CD4-positive, alpha-beta T cell (primary cell): ENCODE results near the gene GALE. TPM values are rescaled to one million over a fixed set of nuclear protein-coding genes. Genes with fewer than 3 reads are reported as not detected.

Experiments
- ATAC-seq: fragments of 200-7000 bp; cut with Tn5 transposase; one replicate; pipeline ENCODE4 v1.10.0; 2022; ENCODE audit warnings: mild to moderate bottlenecking; ENCODE audit not compliant: poor library complexity
- CTCF ChIA-PET: fragments of 350-600 bp; sonication (Branson Sonifier 250); formaldehyde crosslinking; loops from one replicate; lab custom pipeline; 2021; ENCODE audit warnings: antibody characterized with exemption, inconsistent platforms; lab: Charles Lee
- POLR2A ChIA-PET: fragments of 350-600 bp; sonication (Branson Sonifier 250); formaldehyde crosslinking; loops from one replicate; lab custom pipeline; 2021; ENCODE audit warnings: antibody characterized with exemption, inconsistent platforms; lab: Charles Lee
- DNase-seq, 14 experiments: peaks; one replicate each; pipeline ENCODE4 v3.0.0-alpha.2; 2013 to 2020; ENCODE audit warnings: mixed read lengths in 2 of 14
- H3K27ac ChIP-seq, 2 donors: one replicate each; pipeline versions ENCODE4 v1.5.1 to v1.7.0; 2013; ENCODE audit warnings: low read length in 2 of 2, low read depth in 1 of 2, mild to moderate bottlenecking in 1 of 2
- H3K27me3 ChIP-seq, 2 experiments: 1 replicate in 1 of 2; 2 replicates in 1 of 2; pipeline versions ENCODE4 v1.6.1 to v1.7.0; 2013; ENCODE audit warnings: low read length in 2 of 2, control low read depth in 1 of 2, mild to moderate bottlenecking in 1 of 2, moderate library complexity in 1 of 2; ENCODE audit not compliant: insufficient read depth in 2 of 2, control insufficient read depth in 1 of 2
- H3K36me3 ChIP-seq: one replicate; pipeline ENCODE4 v1.6.1; 2013; ENCODE audit warnings: low read length, control low read depth; ENCODE audit not compliant: insufficient read depth
- H3K4me1 ChIP-seq: one replicate; pipeline ENCODE4 v1.6.1; 2013; ENCODE audit warnings: low read length, control low read depth; ENCODE audit not compliant: insufficient read depth
- H3K4me3 ChIP-seq: one replicate; pipeline ENCODE4 v1.5.1; 2013; ENCODE audit warnings: mild to moderate bottlenecking, low read length, moderate library complexity
- H3K9me3 ChIP-seq, 2 experiments: 1 replicate in 1 of 2; 2 replicates in 1 of 2; pipeline versions ENCODE4 v1.6.1 to v1.7.0; 2013; ENCODE audit warnings: low read length in 2 of 2, mild to moderate bottlenecking in 2 of 2, control low read depth in 1 of 2, moderate library complexity in 1 of 2; ENCODE audit not compliant: control insufficient read depth in 1 of 2, insufficient read depth in 1 of 2
- H3K27ac Mint-ChIP-seq: one replicate; pipeline ENCODE4 v1.8.0; 2020; ENCODE audit warnings: mixed read lengths
- H3K27me3 Mint-ChIP-seq: one replicate; pipeline ENCODE4 v1.8.0; 2021; ENCODE audit warnings: mixed read lengths
- H3K36me3 Mint-ChIP-seq: one replicate; pipeline ENCODE4 v1.8.0; 2021; ENCODE audit warnings: low read depth, mixed read lengths
- H3K4me1 Mint-ChIP-seq: one replicate; pipeline ENCODE4 v1.8.0; 2021; ENCODE audit warnings: low read depth, mixed read lengths
- H3K4me3 Mint-ChIP-seq: one replicate; pipeline ENCODE4 v1.8.0; 2020; ENCODE audit warnings: mild to moderate bottlenecking, mixed read lengths
- H3K9me3 Mint-ChIP-seq: one replicate; pipeline ENCODE4 v1.8.0; 2020; ENCODE audit warnings: mixed read lengths
- intact Hi-C, 2 experiments: fragments of 100-400 bp; cut with DNase I in 1 of 2; cut with micrococcal nuclease in 1 of 2; formaldehyde crosslinking; loops; one replicate each; pipeline versions ENCODE4 v1.15.1 to v1.9.0; 2023 to 2025; cut with DNase I, micrococcal nuclease
- total RNA-seq, 174 experiments: library from RNA in 2 of 174; stranded (reverse) in 2 of 174; gene quantifications; one replicate each; pipeline ENCODE4 v1.2.3 and lab custom pipeline; 2021 to 2026
- TF ChIP-seq, protein P1 (sequence below): fragments of 200-600 bp; IDR thresholded peaks from one replicate; pipeline ENCODE4 v1.8.0; 2022; ENCODE audit warnings: antibody characterized with exemption, mild to moderate bottlenecking

GALE gene
- total RNA-seq, 2 experiments from 2014 or later = 5.4 to 6.9 TPM

GRCh38 chr1:23751050-23751814, 49.3 kb downstream of the GALE start:
- Mint-ChIP-seq H3K27me3 (no peaks in the 10 kb centered on the region), H3K4me1 (peaks cover 32% of the 10 kb centered on the region), H3K9me3 (no peaks in the 10 kb centered on the region), H3K27ac (peak overlapping the region; percentile 33), H3K4me3 (no peak overlapping the region), H3K36me3 (peaks cover 89% of the 10 kb centered on the region)
- DNase-seq (peak in 11 of 14 experiments; percentile 4 to 67 (median 8)), ATAC-seq (no peak)
- intact Hi-C loops = loop anchor here in 1 of 2 experiments (5.0 kb wide), 1 partner anchor 204 kb away; no protein-coding TSS in a partner anchor
- Histone ChIP-seq H3K36me3 (peaks cover 78% of the 10 kb centered on the region), H3K4me3 (no peak overlapping the region), H3K27ac (no peak overlapping the region), H3K4me1 (no peaks in the 10 kb centered on the region), H3K27me3 (no peaks in the 10 kb centered on the region), H3K9me3 (no peaks in the 10 kb centered on the region)
- CTCF ChIA-PET = no interaction called here
- TF ChIP-seq, protein P1, sequence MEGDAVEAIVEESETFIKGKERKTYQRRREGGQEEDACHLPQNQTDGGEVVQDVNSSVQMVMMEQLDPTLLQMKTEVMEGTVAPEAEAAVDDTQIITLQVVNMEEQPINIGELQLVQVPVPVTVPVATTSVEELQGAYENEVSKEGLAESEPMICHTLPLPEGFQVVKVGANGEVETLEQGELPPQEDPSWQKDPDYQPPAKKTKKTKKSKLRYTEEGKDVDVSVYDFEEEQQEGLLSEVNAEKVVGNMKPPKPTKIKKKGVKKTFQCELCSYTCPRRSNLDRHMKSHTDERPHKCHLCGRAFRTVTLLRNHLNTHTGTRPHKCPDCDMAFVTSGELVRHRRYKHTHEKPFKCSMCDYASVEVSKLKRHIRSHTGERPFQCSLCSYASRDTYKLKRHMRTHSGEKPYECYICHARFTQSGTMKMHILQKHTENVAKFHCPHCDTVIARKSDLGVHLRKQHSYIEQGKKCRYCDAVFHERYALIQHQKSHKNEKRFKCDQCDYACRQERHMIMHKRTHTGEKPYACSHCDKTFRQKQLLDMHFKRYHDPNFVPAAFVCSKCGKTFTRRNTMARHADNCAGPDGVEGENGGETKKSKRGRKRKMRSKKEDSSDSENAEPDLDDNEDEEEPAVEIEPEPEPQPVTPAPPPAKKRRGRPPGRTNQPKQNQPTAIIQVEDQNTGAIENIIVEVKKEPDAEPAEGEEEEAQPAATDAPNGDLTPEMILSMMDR = peak; percentile 35
- POLR2A ChIA-PET = no interaction called here

DNA sequence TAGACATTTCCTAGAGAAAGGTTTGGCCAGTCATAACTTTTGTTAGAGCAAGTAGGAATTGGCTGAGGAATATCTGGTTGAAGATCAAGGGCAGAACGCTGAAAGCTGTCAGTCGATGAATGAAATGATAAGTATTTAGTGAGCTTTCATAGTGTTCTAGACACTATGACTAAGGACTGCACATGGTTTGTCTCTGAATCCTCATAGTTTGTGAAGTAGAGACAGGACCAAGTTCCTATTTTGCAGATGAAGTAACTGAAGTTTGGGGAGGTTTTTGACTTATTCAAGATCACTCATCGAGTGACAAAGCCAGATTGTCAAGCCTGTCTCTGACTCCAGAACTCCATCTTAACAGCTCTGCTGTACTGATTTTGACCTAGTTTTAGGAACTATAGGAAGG, 52.5 kb downstream of the GALE start:
- no peaks in the 10 kb centered on the region for H3K9me3 ChIP-seq
- Mint-ChIP-seq H3K36me3 (peaks cover 64% of the 10 kb centered on the region), H3K27me3 (no peaks in the 10 kb centered on the region), H3K4me1 (peaks cover 52% of the 10 kb centered on the region), H3K27ac (peak overlapping the region; percentile 73), H3K4me3 (peak overlapping the region; percentile 45), H3K9me3 (no peaks in the 10 kb centered on the region)
- POLR2A ChIA-PET = no interaction called here
- ATAC-seq = no peak
- peaks cover 45% of the 10 kb centered on the region for H3K36me3 ChIP-seq
- no peak overlapping the region for H3K27ac ChIP-seq
- TF ChIP-seq, protein P1 = no peak
- H3K4me3 ChIP-seq = no peak overlapping the region
- CTCF ChIA-PET = interaction anchor here (1.5 kb wide), 1 partner anchor 24 kb away, joined by 4 read pairs; no protein-coding TSS in a partner anchor
- intact Hi-C loops = no loop called here
- H3K4me1 ChIP-seq = peaks cover 18% of the 10 kb centered on the region
- no peaks in the 10 kb centered on the region for H3K27me3 ChIP-seq
- no peak for DNase-seq

Other genes with a start within 250 kb of the GALE start
- 10 to 100 TPM; 89.8 to 90.4 TPM for gene ID3, start 241.3 kb downstream of the GALE start, total RNA-seq
- 1,000 to 10,000 TPM; 2,191 to 2,374 TPM for gene RPL11, start 108.9 kb downstream of the GALE start, total RNA-seq
- gene ELOA, start 57.3 kb downstream of the GALE start, total RNA-seq = 10 to 100 TPM; 28.1 to 33.0 TPM
- 100 to 1,000 TPM; 110 to 111 TPM for gene PITHD1, start 22.3 kb downstream of the GALE start, total RNA-seq
- 10 to 100 TPM; 37.4 to 37.7 TPM for gene LYPLA2, start 9.6 kb downstream of the GALE start, total RNA-seq
- gene HMGCL, start 24.7 kb upstream of the GALE start, total RNA-seq = 1 to 10 TPM; 8.9 to 9.6 TPM
- 1 to 10 TPM; 3.6 to 4.1 TPM for gene FUCA1, start 67.5 kb upstream of the GALE start, total RNA-seq
- under 1 TPM in 1 of 2 experiments, not detected in 1; 0.05 TPM for gene CNR2, start 112.6 kb upstream of the GALE start, total RNA-seq
- gene PNRC2, start 159.1 kb upstream of the GALE start, total RNA-seq = 100 to 1,000 TPM; 172 to 183 TPM
- gene SRSF10, start 179.6 kb upstream of the GALE start, total RNA-seq = 100 to 1,000 TPM; 346 to 356 TPM